ENCODE measurements around the gene GRAP2. TPM values are rescaled to one million over a fixed set of nuclear protein-coding genes. Genes with fewer than 3 reads are reported as not detected.

GRAP2 gene
- total RNA-seq, 3 donors from 2014 or later: 3.4 to 5.5 (median 4.2) TPM

- no peaks in the 10 kb centered on the region for H3K4me1 ChIP-seq (ENCODE audit: low read depth)
- TF ChIP-seq, protein P1, sequence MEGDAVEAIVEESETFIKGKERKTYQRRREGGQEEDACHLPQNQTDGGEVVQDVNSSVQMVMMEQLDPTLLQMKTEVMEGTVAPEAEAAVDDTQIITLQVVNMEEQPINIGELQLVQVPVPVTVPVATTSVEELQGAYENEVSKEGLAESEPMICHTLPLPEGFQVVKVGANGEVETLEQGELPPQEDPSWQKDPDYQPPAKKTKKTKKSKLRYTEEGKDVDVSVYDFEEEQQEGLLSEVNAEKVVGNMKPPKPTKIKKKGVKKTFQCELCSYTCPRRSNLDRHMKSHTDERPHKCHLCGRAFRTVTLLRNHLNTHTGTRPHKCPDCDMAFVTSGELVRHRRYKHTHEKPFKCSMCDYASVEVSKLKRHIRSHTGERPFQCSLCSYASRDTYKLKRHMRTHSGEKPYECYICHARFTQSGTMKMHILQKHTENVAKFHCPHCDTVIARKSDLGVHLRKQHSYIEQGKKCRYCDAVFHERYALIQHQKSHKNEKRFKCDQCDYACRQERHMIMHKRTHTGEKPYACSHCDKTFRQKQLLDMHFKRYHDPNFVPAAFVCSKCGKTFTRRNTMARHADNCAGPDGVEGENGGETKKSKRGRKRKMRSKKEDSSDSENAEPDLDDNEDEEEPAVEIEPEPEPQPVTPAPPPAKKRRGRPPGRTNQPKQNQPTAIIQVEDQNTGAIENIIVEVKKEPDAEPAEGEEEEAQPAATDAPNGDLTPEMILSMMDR (IDR thresholded peaks at IDR 0.05): no peak
- H3K9me3 ChIP-seq: no peaks in the 10 kb centered on the region
- no peak for ATAC-seq
- H3K36me3 ChIP-seq (ENCODE audit: low read depth): no peaks in the 10 kb centered on the region
- intact Hi-C loops (cut with DNase I, micrococcal nuclease): no loop called here
- no peak for DNase-seq
- H3K4me3 ChIP-seq: no peak overlapping the region
Measured at GRCh38 chr22:39974065-39974464, 73.2 kb downstream of the GRAP2 start.

GRCh38 chr22:39979048-39979447 lies 78.2 kb downstream of the GRAP2 start:
- TF ChIP-seq, protein P1 (IDR thresholded peaks at IDR 0.05): no peak
- intact Hi-C loops (cut with DNase I, micrococcal nuclease): no loop called here
- DNase-seq (no peak), ATAC-seq (no peak)
- no peaks in the 10 kb centered on the region for H3K4me1 ChIP-seq (ENCODE audit: low read depth)
- no peak overlapping the region for H3K4me3 ChIP-seq
- no peaks in the 10 kb centered on the region for H3K36me3 ChIP-seq (ENCODE audit: low read depth)
- H3K9me3 ChIP-seq: no peaks in the 10 kb centered on the region

- TF ChIP-seq, protein P1 (IDR thresholded peaks at IDR 0.05): no peak
- H3K4me1 ChIP-seq (ENCODE audit: low read depth): no peaks in the 10 kb centered on the region
- no peaks in the 10 kb centered on the region for H3K36me3 ChIP-seq (ENCODE audit: low read depth)
- intact Hi-C loops (cut with DNase I, micrococcal nuclease): no loop called here
- no peak overlapping the region for H3K4me3 ChIP-seq
- DNase-seq (no peak), ATAC-seq (no peak)
- no peaks in the 10 kb centered on the region for H3K9me3 ChIP-seq
Measured at GRCh38 chr22:39979458-39979857, 78.6 kb downstream of the GRAP2 start.

- intact Hi-C loops (cut with DNase I, micrococcal nuclease): no loop called here
- ATAC-seq (no peak), DNase-seq (no peak)
- Histone ChIP-seq H3K4me3 (no peak overlapping the region), H3K36me3 (ENCODE audit: low read depth) (no peaks in the 10 kb centered on the region), H3K4me1 (ENCODE audit: low read depth) (peaks cover 1% of the 10 kb centered on the region), H3K9me3 (no peaks in the 10 kb centered on the region)
- TF ChIP-seq, protein P1 (IDR thresholded peaks at IDR 0.05): no peak
Measured at GRCh38 chr22:39980596-39980995, 79.7 kb downstream of the GRAP2 start.

DNA sequence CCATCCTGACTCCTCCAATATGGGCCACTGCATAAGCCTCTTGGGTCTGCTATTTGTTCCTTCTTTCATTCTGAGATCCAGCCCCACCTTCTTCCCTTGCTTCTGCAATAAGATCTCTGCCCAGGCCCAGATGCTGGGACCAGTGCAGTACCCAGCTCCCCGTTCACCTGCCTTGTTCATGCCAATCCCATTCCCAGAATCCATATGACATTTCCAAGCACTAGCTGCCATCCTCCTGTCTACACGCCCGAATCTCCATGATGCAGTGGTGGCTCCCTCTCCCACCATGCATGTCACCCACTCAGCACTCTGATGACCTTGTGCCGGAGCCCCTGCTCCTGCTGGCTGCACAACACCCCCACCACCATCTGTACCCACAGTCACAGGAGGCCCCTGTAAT lies 82.5 kb downstream of the GRAP2 start:
- Histone ChIP-seq H3K4me1 (ENCODE audit: low read depth) (peaks cover 4% of the 10 kb centered on the region), H3K9me3 (no peaks in the 10 kb centered on the region), H3K36me3 (ENCODE audit: low read depth) (no peaks in the 10 kb centered on the region), H3K4me3 (no peak overlapping the region)
- ATAC-seq (no peak), DNase-seq (no peak)
- TF ChIP-seq, protein P1 (IDR thresholded peaks at IDR 0.05): no peak
- intact Hi-C loops (cut with DNase I, micrococcal nuclease): no loop called here

DNA sequence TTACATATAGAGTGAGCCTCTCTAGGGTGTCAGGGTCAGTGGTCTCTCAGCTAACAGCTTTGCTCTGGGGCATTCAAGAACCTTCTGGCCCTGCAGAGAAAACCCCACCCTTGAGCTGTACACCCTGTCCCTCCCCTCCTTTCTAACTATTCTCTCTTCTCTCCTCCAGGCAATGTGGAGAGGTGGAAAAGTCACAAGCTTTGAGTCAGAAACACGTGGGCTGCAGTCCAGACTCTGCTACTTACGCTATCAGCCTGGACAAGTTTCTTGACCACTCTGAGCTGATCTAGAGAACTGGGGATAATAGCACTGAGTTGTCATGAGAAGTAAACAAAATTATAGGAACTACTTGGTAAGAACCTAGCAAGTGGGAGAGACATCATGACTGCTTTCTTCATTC lies 83.1 kb downstream of the GRAP2 start:
- DNase-seq (no peak), ATAC-seq (no peak)
- TF ChIP-seq, protein P1 (IDR thresholded peaks at IDR 0.05): no peak
- Histone ChIP-seq H3K36me3 (ENCODE audit: low read depth) (no peaks in the 10 kb centered on the region), H3K4me1 (ENCODE audit: low read depth) (peaks cover 4% of the 10 kb centered on the region), H3K9me3 (no peaks in the 10 kb centered on the region), H3K4me3 (no peak overlapping the region)
- intact Hi-C loops (cut with DNase I, micrococcal nuclease): no loop called here

Data from mucosa of descending colon (tissue), 3 donors.